OCI-LY3 (cell line): Measurements from ENCODE around the gene ETF1.

Source experiments
- EZH2phosphoT487 ChIP-seq: fragments of 200-600 bp; shearing (Covaris generic); IDR thresholded peaks from 2 replicates; pipeline ENCODE4 v1.6.1; 2018; ENCODE audit warnings: antibody characterized with exemption, mixed run types, low read depth
- TF ChIP-seq, protein P1 (sequence below): fragments of 200-600, 300-600 bp; sonication (generic); IDR thresholded peaks from 2 replicates; pipeline ENCODE4 v1.5.1; 2014; ENCODE audit warnings: antibody characterized with exemption, low read length, low read depth

GRCh38 chr5:138541511-138542179 lies 1.4 kb downstream of the ETF1 start:
- TF ChIP-seq, protein P1, sequence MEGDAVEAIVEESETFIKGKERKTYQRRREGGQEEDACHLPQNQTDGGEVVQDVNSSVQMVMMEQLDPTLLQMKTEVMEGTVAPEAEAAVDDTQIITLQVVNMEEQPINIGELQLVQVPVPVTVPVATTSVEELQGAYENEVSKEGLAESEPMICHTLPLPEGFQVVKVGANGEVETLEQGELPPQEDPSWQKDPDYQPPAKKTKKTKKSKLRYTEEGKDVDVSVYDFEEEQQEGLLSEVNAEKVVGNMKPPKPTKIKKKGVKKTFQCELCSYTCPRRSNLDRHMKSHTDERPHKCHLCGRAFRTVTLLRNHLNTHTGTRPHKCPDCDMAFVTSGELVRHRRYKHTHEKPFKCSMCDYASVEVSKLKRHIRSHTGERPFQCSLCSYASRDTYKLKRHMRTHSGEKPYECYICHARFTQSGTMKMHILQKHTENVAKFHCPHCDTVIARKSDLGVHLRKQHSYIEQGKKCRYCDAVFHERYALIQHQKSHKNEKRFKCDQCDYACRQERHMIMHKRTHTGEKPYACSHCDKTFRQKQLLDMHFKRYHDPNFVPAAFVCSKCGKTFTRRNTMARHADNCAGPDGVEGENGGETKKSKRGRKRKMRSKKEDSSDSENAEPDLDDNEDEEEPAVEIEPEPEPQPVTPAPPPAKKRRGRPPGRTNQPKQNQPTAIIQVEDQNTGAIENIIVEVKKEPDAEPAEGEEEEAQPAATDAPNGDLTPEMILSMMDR: no peak
- no peak for TF ChIP-seq EZH2phosphoT487
